ENCODE results near the gene PPEF2. TPM values are rescaled to one million over a fixed set of nuclear protein-coding genes. Genes with fewer than 3 reads are reported as not detected.

The PPEF2 gene
- polyA plus RNA-seq, 1 donor = 0.06 TPM

DNA sequence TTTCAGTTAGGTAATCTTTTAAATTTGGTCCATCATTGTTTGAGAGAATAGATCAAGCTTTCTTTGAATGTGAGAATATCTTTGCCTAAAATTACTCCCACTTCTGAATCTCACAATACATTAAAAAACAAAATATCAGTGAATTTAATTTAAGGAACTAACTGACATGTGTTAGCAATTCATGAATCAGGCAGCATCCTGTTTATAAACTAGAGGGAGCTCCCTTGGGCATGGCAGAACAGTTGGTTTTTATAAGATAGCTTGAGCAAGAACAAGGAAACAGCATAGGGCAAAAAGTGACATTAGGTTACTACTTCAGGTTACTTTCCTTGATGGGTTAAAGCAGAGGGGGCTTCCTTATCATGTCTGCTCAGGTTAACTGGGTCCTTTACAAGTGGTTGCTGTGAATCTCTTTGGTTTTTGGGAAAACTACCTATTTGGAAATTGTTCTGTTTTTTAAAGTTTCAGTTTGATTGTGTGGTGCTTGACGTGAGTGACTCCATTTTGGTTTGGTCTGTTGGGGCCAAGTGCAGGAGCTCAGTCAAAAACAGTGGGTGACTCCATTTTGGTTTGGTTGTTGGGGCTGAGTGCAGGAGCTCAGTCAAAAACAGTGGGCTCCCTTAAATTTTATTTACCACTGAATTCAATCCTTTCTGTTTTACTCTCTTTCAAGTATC, 68.0 kb downstream of the PPEF2 start:
- WGBS (ENCODE audit: insufficient coverage, low lambda C conversion rate) = no CpG with 5 or more reads among the region's 1 CpG
- no peak overlapping the region for H3K4me3 ChIP-seq (ENCODE audit: low read length)
- DNase-seq = no peak
- H3K9me3 ChIP-seq (ENCODE audit: control insufficient read depth, low read depth, low read length) = no peaks in the 10 kb centered on the region
- H3K27me3 ChIP-seq (ENCODE audit: control insufficient read depth, insufficient read depth, low read length) = no peaks in the 10 kb centered on the region
- H3K27ac ChIP-seq (ENCODE audit: low read length) = no peak overlapping the region
- H3K4me1 ChIP-seq (ENCODE audit: control insufficient read depth, insufficient read depth, low read length) = no peaks in the 10 kb centered on the region
- H3K36me3 ChIP-seq (ENCODE audit: control insufficient read depth, insufficient read depth, low read length) = no peaks in the 10 kb centered on the region

DNA sequence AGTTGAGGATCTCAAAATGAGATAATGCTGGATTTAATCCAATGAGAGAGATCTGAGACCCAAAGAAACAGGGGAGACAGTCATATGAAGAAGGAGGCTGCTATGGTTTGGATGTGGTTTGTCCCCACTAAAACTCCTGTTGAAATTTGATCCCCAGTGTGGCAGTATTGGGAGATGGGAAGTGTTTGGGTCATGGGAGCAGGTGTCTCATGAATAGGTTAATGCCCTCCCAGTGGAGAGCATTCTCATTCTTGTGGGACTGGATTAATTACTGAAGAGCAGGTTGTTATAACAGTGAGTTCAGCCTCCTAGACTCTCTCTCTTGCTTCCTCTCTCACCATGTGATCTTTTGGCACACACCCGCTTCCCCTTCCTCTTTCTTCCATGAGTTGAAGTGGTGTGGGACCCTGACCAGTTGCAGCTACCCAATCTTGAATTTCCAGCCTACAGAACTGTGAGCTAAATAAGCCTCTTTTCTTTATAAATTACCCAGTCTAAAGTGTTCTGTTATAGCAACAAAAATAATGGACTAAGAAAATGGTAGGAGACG, 70.3 kb downstream of the PPEF2 start:
- no peak for DNase-seq
- H3K36me3 ChIP-seq (ENCODE audit: control insufficient read depth, insufficient read depth, low read length) = no peaks in the 10 kb centered on the region
- 100% methylated on average over 1 of the region's 2 CpGs for WGBS (ENCODE audit: insufficient coverage, low lambda C conversion rate)
- no peaks in the 10 kb centered on the region for H3K4me1 ChIP-seq (ENCODE audit: control insufficient read depth, insufficient read depth, low read length)
- H3K27ac ChIP-seq (ENCODE audit: low read length) = no peak overlapping the region
- H3K27me3 ChIP-seq (ENCODE audit: control insufficient read depth, insufficient read depth, low read length) = no peaks in the 10 kb centered on the region
- H3K9me3 ChIP-seq (ENCODE audit: control insufficient read depth, low read depth, low read length) = no peaks in the 10 kb centered on the region
- H3K4me3 ChIP-seq (ENCODE audit: low read length) = no peak overlapping the region

DNA sequence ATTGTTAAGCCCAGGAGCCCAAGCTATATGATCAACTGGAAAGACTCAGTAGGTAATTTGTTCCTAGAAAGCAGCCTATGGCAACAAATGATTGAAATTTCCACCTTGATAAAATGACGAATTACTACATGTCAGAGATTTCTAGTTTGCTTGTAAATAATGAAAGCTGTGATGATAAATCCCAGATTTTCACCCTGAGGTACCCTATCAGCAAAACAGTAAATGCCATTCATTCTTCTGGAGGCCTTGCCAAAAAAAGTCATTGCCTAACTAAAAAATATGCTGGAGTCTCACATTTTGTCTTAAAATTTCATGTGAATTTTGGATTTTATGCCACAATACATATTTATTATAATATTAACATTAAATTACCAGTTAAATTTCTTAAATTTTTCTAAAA, 71.3 kb downstream of the PPEF2 start:
- DNase-seq = no peak
- WGBS (ENCODE audit: insufficient coverage, low lambda C conversion rate) = no CpG with 5 or more reads among the region's 1 CpG
- H3K4me1 ChIP-seq (ENCODE audit: control insufficient read depth, insufficient read depth, low read length) = no peaks in the 10 kb centered on the region
- no peak overlapping the region for H3K4me3 ChIP-seq (ENCODE audit: low read length)
- H3K27me3 ChIP-seq (ENCODE audit: control insufficient read depth, insufficient read depth, low read length) = no peaks in the 10 kb centered on the region
- no peaks in the 10 kb centered on the region for H3K36me3 ChIP-seq (ENCODE audit: control insufficient read depth, insufficient read depth, low read length)
- H3K9me3 ChIP-seq (ENCODE audit: control insufficient read depth, low read depth, low read length) = no peaks in the 10 kb centered on the region
- no peak overlapping the region for H3K27ac ChIP-seq (ENCODE audit: low read length)

DNA sequence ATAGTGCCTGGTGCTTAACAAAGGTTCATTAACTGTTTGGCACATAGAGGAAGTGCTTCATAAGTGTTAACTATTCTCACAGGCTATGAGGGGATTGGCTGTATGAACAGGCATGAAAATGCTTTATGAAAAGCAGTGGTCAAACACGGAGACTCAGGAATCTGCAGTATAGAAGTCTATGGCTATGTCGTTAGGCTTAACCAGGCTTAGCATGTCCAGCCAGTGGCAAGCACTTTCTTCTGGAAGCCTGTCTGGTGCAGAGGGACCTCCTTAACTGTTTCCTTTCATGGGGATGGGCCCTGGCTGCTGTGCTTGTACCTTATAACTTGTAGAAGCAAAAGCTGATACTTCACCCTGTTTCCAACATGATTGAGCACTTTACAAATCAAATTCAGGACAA, 78.4 kb downstream of the PPEF2 start:
- no peaks in the 10 kb centered on the region for H3K9me3 ChIP-seq (ENCODE audit: control insufficient read depth, low read depth, low read length)
- no peaks in the 10 kb centered on the region for H3K36me3 ChIP-seq (ENCODE audit: control insufficient read depth, insufficient read depth, low read length)
- no peak overlapping the region for H3K4me3 ChIP-seq (ENCODE audit: low read length)
- H3K4me1 ChIP-seq (ENCODE audit: control insufficient read depth, insufficient read depth, low read length) = no peaks in the 10 kb centered on the region
- no CpG with 5 or more reads among the region's 2 CpGs for WGBS (ENCODE audit: insufficient coverage, low lambda C conversion rate)
- no peak for DNase-seq
- no peaks in the 10 kb centered on the region for H3K27me3 ChIP-seq (ENCODE audit: control insufficient read depth, insufficient read depth, low read length)
- no peak overlapping the region for H3K27ac ChIP-seq (ENCODE audit: low read length)

DNA sequence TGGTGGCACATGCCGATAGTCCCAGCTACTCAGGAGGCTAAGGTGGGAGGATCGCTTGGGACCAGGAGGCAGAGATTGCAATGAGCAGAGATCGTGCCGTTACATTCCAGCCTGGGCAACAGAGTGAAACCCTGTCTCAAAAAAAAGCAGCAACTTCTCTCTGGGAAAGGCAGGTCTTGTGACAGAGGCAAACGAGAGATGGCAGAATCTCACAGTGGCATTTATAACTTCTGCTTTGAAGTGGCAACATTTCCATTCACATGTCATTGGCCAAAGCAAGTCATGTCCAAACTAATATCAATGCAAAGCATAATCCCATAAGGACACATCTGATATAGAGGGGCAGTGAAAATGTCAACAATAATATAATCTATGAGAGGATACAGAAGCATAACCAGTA, 79.8 kb downstream of the PPEF2 start:
- H3K9me3 ChIP-seq (ENCODE audit: control insufficient read depth, low read depth, low read length) = no peaks in the 10 kb centered on the region
- no peaks in the 10 kb centered on the region for H3K4me1 ChIP-seq (ENCODE audit: control insufficient read depth, insufficient read depth, low read length)
- WGBS (ENCODE audit: insufficient coverage, low lambda C conversion rate) = no CpG with 5 or more reads among the region's 5 CpGs
- no peak overlapping the region for H3K4me3 ChIP-seq (ENCODE audit: low read length)
- H3K27me3 ChIP-seq (ENCODE audit: control insufficient read depth, insufficient read depth, low read length) = no peaks in the 10 kb centered on the region
- H3K36me3 ChIP-seq (ENCODE audit: control insufficient read depth, insufficient read depth, low read length) = no peaks in the 10 kb centered on the region
- H3K27ac ChIP-seq (ENCODE audit: low read length) = no peak overlapping the region
- no peak for DNase-seq

DNA sequence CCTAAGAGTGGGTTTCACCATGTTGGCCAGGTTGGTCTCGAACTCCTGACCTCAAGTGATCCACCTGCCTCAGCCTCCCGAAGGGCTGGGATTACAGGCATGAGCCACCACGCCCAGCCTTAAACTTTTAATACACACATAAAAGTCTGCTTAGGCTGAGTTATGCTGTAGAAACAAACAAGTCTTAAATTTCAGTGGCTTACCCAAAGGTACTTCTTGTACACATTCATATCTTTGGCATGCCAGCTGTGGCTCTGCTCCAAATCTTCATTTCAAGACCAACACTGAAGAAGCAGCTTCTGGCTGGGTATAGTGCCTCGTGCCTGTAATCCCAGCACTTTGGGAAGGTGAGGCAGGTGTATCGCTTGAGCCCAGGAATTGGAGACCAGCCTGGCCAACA, 80.3 kb downstream of the PPEF2 start:
- WGBS (ENCODE audit: insufficient coverage, low lambda C conversion rate) = no CpG with 5 or more reads among the region's 5 CpGs
- no peak for DNase-seq

DNA sequence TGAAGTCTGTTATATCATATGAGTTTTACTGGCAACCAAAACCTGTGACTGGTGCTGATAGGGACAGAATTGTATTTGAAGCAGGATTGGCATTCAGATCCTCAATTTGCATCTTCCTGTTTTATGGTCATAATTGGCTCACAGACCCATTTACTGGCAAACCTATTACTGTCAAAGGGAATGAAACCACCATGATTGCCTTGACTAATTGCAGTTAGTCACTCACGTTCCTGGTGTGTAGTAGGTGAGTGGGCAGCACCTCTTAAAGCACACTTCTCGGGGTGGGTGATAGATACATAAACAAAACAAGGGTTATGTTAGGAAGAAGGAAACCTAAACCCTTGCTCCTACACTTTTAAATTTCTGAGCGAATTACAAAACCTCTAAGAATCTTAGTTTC, 81.0 kb downstream of the PPEF2 start:
- no peak overlapping the region for H3K27ac ChIP-seq (ENCODE audit: low read length)
- no peak for DNase-seq
- H3K36me3 ChIP-seq (ENCODE audit: control insufficient read depth, insufficient read depth, low read length) = no peaks in the 10 kb centered on the region
- WGBS (ENCODE audit: insufficient coverage, low lambda C conversion rate) = no CpG with 5 or more reads among the region's 3 CpGs
- no peaks in the 10 kb centered on the region for H3K27me3 ChIP-seq (ENCODE audit: control insufficient read depth, insufficient read depth, low read length)
- no peaks in the 10 kb centered on the region for H3K9me3 ChIP-seq (ENCODE audit: control insufficient read depth, low read depth, low read length)
- no peak overlapping the region for H3K4me3 ChIP-seq (ENCODE audit: low read length)
- no peaks in the 10 kb centered on the region for H3K4me1 ChIP-seq (ENCODE audit: control insufficient read depth, insufficient read depth, low read length)

More for the DNA sequence above, 80.3 kb downstream of the PPEF2 start:
- H3K4me3 ChIP-seq (ENCODE audit: low read length) = no peak overlapping the region
- H3K4me1 ChIP-seq (ENCODE audit: control insufficient read depth, insufficient read depth, low read length) = no peaks in the 10 kb centered on the region
- no peaks in the 10 kb centered on the region for H3K36me3 ChIP-seq (ENCODE audit: control insufficient read depth, insufficient read depth, low read length)
- no peak overlapping the region for H3K27ac ChIP-seq (ENCODE audit: low read length)
- H3K27me3 ChIP-seq (ENCODE audit: control insufficient read depth, insufficient read depth, low read length) = no peaks in the 10 kb centered on the region
- H3K9me3 ChIP-seq (ENCODE audit: control insufficient read depth, low read depth, low read length) = no peaks in the 10 kb centered on the region

DNA sequence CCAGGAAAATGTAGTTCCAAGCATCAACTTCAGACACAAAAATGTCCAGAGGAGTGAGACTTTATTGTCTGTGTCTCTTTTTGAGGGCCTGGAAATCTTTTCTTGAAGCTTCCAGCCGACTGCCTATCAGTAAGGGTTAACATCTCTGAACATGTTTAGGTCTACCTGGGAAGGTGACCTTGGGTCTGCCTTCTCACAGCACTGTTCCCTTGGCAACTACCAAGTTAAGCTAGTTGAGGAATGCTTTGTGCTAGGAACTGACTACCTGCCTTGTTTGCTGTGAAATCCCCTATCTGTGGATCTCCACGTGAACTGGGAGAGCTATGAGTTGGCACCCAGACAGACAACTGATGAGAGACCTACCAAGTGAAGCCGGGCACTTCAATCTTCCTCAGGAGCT, 81.6 kb downstream of the PPEF2 start:
- no peaks in the 10 kb centered on the region for H3K9me3 ChIP-seq (ENCODE audit: control insufficient read depth, low read depth, low read length)
- no peaks in the 10 kb centered on the region for H3K36me3 ChIP-seq (ENCODE audit: control insufficient read depth, insufficient read depth, low read length)
- no peak overlapping the region for H3K4me3 ChIP-seq (ENCODE audit: low read length)
- H3K27ac ChIP-seq (ENCODE audit: low read length) = no peak overlapping the region
- H3K27me3 ChIP-seq (ENCODE audit: control insufficient read depth, insufficient read depth, low read length) = no peaks in the 10 kb centered on the region
- DNase-seq = no peak
- WGBS (ENCODE audit: insufficient coverage, low lambda C conversion rate) = no CpG with 5 or more reads among the region's 3 CpGs
- no peaks in the 10 kb centered on the region for H3K4me1 ChIP-seq (ENCODE audit: control insufficient read depth, insufficient read depth, low read length)

DNA sequence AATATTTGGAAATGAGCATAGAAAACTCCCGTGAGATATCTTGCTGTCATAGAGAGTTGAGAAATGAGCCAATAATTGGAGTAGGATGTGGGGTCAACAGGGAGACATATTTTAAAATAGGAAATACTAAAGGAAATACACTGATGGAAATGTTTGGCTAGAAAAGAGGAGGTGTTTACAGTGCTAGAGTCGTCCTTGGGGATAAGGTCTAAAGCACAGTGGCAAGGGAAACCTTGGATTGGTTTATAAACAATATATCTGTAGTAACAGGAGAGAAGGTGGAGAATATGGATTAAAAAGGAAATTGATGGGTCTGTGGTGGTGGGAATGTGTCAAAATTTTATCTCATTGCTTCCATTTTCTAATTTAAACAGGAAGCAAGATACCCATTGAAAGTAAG, 82.1 kb downstream of the PPEF2 start:
- no peak for DNase-seq
- Histone ChIP-seq H3K9me3 (ENCODE audit: control insufficient read depth, low read depth, low read length) (no peaks in the 10 kb centered on the region), H3K4me1 (ENCODE audit: control insufficient read depth, insufficient read depth, low read length) (no peaks in the 10 kb centered on the region), H3K36me3 (ENCODE audit: control insufficient read depth, insufficient read depth, low read length) (peaks cover 3% of the 10 kb centered on the region), H3K27ac (ENCODE audit: low read length) (no peak overlapping the region), H3K27me3 (ENCODE audit: control insufficient read depth, insufficient read depth, low read length) (no peaks in the 10 kb centered on the region), H3K4me3 (ENCODE audit: low read length) (no peak overlapping the region)
- WGBS (ENCODE audit: insufficient coverage, low lambda C conversion rate) = 50% methylated on average over 2 of the region's 2 CpGs

DNA sequence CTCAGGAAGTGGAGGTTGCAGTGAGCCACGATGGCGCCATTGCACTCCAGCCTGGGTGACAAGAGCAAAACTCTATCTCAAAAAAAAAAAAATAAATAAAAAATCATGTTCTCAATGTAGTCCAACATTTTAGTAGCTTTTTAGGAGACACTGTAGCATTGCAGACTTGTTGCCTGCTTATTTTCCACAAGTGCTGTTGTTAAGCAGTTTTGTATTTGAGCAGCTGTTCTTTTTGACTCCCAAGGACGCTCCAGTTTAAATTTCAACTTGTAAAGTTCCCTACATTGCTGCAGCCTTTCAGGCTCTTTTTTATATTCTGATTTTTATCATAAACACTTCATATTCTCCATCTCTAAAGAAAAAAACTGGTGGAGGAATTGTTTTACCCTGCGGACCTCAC, 83.1 kb downstream of the PPEF2 start:
- Histone ChIP-seq H3K4me3 (ENCODE audit: low read length) (no peak overlapping the region), H3K4me1 (ENCODE audit: control insufficient read depth, insufficient read depth, low read length) (no peaks in the 10 kb centered on the region), H3K27me3 (ENCODE audit: control insufficient read depth, insufficient read depth, low read length) (no peaks in the 10 kb centered on the region), H3K9me3 (ENCODE audit: control insufficient read depth, low read depth, low read length) (no peaks in the 10 kb centered on the region), H3K27ac (ENCODE audit: low read length) (no peak overlapping the region), H3K36me3 (ENCODE audit: control insufficient read depth, insufficient read depth, low read length) (peaks cover 12% of the 10 kb centered on the region)
- WGBS (ENCODE audit: insufficient coverage, low lambda C conversion rate) = 47% methylated on average over 2 of the region's 4 CpGs
- no peak for DNase-seq

DNA sequence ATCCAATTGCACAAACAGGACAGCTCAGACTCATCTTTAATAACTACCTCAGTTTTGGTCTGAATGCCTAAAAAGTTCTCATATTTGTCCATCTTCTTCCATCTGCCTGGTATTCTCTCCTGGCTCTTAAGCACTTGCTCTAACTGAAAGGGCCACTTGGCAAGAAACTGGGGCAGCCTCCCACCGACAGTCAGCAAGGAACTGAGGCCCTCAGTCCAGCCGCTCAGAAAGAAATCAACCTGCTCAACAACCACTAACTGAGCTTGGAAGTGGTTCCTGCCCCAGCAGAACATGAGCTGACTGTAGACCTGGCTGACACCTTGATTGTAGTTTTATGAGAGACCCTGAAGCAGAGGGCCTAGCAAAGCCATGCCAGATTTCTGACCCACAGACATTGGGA, 84.4 kb downstream of the PPEF2 start:
- no peaks in the 10 kb centered on the region for H3K27me3 ChIP-seq (ENCODE audit: control insufficient read depth, insufficient read depth, low read length)
- no CpG with 5 or more reads among the region's 2 CpGs for WGBS (ENCODE audit: insufficient coverage, low lambda C conversion rate)
- H3K36me3 ChIP-seq (ENCODE audit: control insufficient read depth, insufficient read depth, low read length) = peaks cover 20% of the 10 kb centered on the region
- no peak for DNase-seq
- no peak overlapping the region for H3K4me3 ChIP-seq (ENCODE audit: low read length)
- no peaks in the 10 kb centered on the region for H3K4me1 ChIP-seq (ENCODE audit: control insufficient read depth, insufficient read depth, low read length)
- H3K27ac ChIP-seq (ENCODE audit: low read length) = no peak overlapping the region
- H3K9me3 ChIP-seq (ENCODE audit: control insufficient read depth, low read depth, low read length) = no peaks in the 10 kb centered on the region
